Stimulated activated CD4-positive, alpha-beta T cell treated with anti-CD3 and anti-CD28 coated beads, Interleukin-4, amount 100 ng/mL, for 4 hours (primary cell): Measurements from ENCODE around the gene NLRP9.

Experiments used
- DNase-seq, 2 experiments: peaks; one replicate each; pipeline ENCODE4 v3.0.0-alpha.2; 2020

The NLRP9 gene

GRCh38 chr19:55687281-55688201, 50.7 kb downstream of the NLRP9 start:
- DNase-seq: no peak

- no peak for DNase-seq
Observed at GRCh38 chr19:55686311-55687050, 51.7 kb downstream of the NLRP9 start.

GRCh38 chr19:55685776-55686175, 52.4 kb downstream of the NLRP9 start:
- no peak for DNase-seq

GRCh38 chr19:55684946-55685681, 53.1 kb downstream of the NLRP9 start:
- DNase-seq: no peak

GRCh38 chr19:55683449-55684261, 54.5 kb downstream of the NLRP9 start:
- no peak for DNase-seq

- no peak for DNase-seq
Observed at GRCh38 chr19:55681131-55682092, 56.8 kb downstream of the NLRP9 start.

GRCh38 chr19:55680339-55681130, 57.7 kb downstream of the NLRP9 start:
- DNase-seq: no peak

GRCh38 chr19:55679343-55680257, 58.6 kb downstream of the NLRP9 start:
- no peak for DNase-seq

- no peak for DNase-seq
Observed at GRCh38 chr19:55678121-55678671, 60.0 kb downstream of the NLRP9 start.

GRCh38 chr19:55677572-55678028, 60.6 kb downstream of the NLRP9 start:
- DNase-seq: no peak

- DNase-seq: no peak
Observed at GRCh38 chr19:55676889-55677505, 61.2 kb downstream of the NLRP9 start.

GRCh38 chr19:55676383-55676782, 61.8 kb downstream of the NLRP9 start:
- DNase-seq: no peak

- no peak for DNase-seq
Observed at GRCh38 chr19:55675661-55676354, 62.4 kb downstream of the NLRP9 start.

- peak; percentile 96 to 97 for DNase-seq
Observed at GRCh38 chr19:55674841-55675660, 63.2 kb downstream of the NLRP9 start, which contains the start of gene EPN1. Gene EPN1 (plus strand): TSS chr19:55675226. CDS start chr19:55678628, 3,402 bp downstream.

GRCh38 chr19:55674459-55674840, 63.8 kb downstream of the NLRP9 start:
- no peak for DNase-seq

GRCh38 chr19:55673889-55674288, 64.3 kb downstream of the NLRP9 start:
- no peak for DNase-seq

GRCh38 chr19:55673465-55673864, 64.7 kb downstream of the NLRP9 start:
- DNase-seq: no peak
